Central memory CD8-positive, alpha-beta T cell (primary cell): Measurements from ENCODE around the gene MYO7B.

Source experiments
- ATAC-seq: fragments of 150-1000 bp; cut with Tn5 transposase; replicated peaks from 2 replicates; pipeline ENCODE4 v1.10.0; 2022; ENCODE audit warnings: mild to moderate bottlenecking, moderate FRiP score, moderate number of reproducible peaks; ENCODE audit not compliant: poor library complexity, severe bottlenecking; ENCODE audit errors: extremely low read depth
- DNase-seq, 2 donors: peaks; one replicate each; pipeline ENCODE4 v3.0.0; 2021; ENCODE audit warnings: low spot score in 2 of 2
- H3K27ac Mint-ChIP-seq: one replicate; pipeline ENCODE4 v1.8.0; 2022; ENCODE audit warnings: low read depth, mild to moderate bottlenecking, moderate library complexity, mixed read lengths
- H3K27me3 Mint-ChIP-seq: one replicate; pipeline ENCODE4 v1.8.0; 2022; ENCODE audit warnings: mixed read lengths
- H3K36me3 Mint-ChIP-seq: one replicate; pipeline ENCODE4 v1.8.0; 2022; ENCODE audit warnings: mild to moderate bottlenecking, moderate library complexity, mixed read lengths; ENCODE audit not compliant: insufficient read depth
- H3K4me1 Mint-ChIP-seq: one replicate; pipeline ENCODE4 v1.8.0; 2022; ENCODE audit warnings: mixed read lengths
- H3K4me3 Mint-ChIP-seq: one replicate; pipeline ENCODE4 v1.8.0; 2022; ENCODE audit warnings: mild to moderate bottlenecking, moderate library complexity, mixed read lengths
- H3K9me3 Mint-ChIP-seq: one replicate; pipeline ENCODE4 v1.8.0; 2022; ENCODE audit warnings: mixed read lengths

The MYO7B gene

GRCh38 chr2:127626917-127627739 is 91.6 kb downstream of the MYO7B start:
- ATAC-seq (no peak), DNase-seq (no peak)
- no peaks in the 10 kb centered on the region for H3K4me1 Mint-ChIP-seq
- no peak overlapping the region for H3K27ac Mint-ChIP-seq
- H3K9me3 Mint-ChIP-seq = no peaks in the 10 kb centered on the region
- H3K27me3 Mint-ChIP-seq = peaks cover 9% of the 10 kb centered on the region
- H3K4me3 Mint-ChIP-seq = no peak overlapping the region
- no peaks in the 10 kb centered on the region for H3K36me3 Mint-ChIP-seq

- no peaks in the 10 kb centered on the region for H3K9me3 Mint-ChIP-seq
- no peaks in the 10 kb centered on the region for H3K4me1 Mint-ChIP-seq
- H3K4me3 Mint-ChIP-seq = no peak overlapping the region
- peaks cover 9% of the 10 kb centered on the region for H3K27me3 Mint-ChIP-seq
- H3K27ac Mint-ChIP-seq = no peak overlapping the region
- ATAC-seq = no peak
- DNase-seq = no peak
- H3K36me3 Mint-ChIP-seq = no peaks in the 10 kb centered on the region
These were observed 92.5 kb downstream of the MYO7B start for GRCh38 chr2:127627740-127628571.

- H3K27me3 Mint-ChIP-seq = peaks cover under 1% of the 10 kb centered on the region
- ATAC-seq (no peak), DNase-seq (no peak)
- H3K27ac Mint-ChIP-seq = no peak overlapping the region
- H3K4me3 Mint-ChIP-seq = no peak overlapping the region
- H3K9me3 Mint-ChIP-seq = no peaks in the 10 kb centered on the region
- no peaks in the 10 kb centered on the region for H3K36me3 Mint-ChIP-seq
- no peaks in the 10 kb centered on the region for H3K4me1 Mint-ChIP-seq
These were observed 93.5 kb downstream of the MYO7B start for GRCh38 chr2:127628767-127629614.

GRCh38 chr2:127629637-127630036 is 94.2 kb downstream of the MYO7B start:
- ATAC-seq = no peak
- Mint-ChIP-seq H3K27me3 (no peaks in the 10 kb centered on the region), H3K4me1 (no peaks in the 10 kb centered on the region), H3K4me3 (no peak overlapping the region), H3K9me3 (no peaks in the 10 kb centered on the region), H3K27ac (no peak overlapping the region), H3K36me3 (no peaks in the 10 kb centered on the region)
- DNase-seq = no peak

- Mint-ChIP-seq H3K4me3 (no peak overlapping the region), H3K36me3 (no peaks in the 10 kb centered on the region), H3K27me3 (no peaks in the 10 kb centered on the region), H3K9me3 (no peaks in the 10 kb centered on the region), H3K27ac (no peak overlapping the region), H3K4me1 (no peaks in the 10 kb centered on the region)
- ATAC-seq (no peak), DNase-seq (no peak)
These were observed 94.8 kb downstream of the MYO7B start for GRCh38 chr2:127630096-127630863.

- H3K4me1 Mint-ChIP-seq = no peaks in the 10 kb centered on the region
- DNase-seq = no peak
- H3K27me3 Mint-ChIP-seq = no peaks in the 10 kb centered on the region
- no peak overlapping the region for H3K4me3 Mint-ChIP-seq
- no peak for ATAC-seq
- no peaks in the 10 kb centered on the region for H3K9me3 Mint-ChIP-seq
- no peak overlapping the region for H3K27ac Mint-ChIP-seq
- no peaks in the 10 kb centered on the region for H3K36me3 Mint-ChIP-seq
These were observed 95.5 kb downstream of the MYO7B start for GRCh38 chr2:127630864-127631540.

GRCh38 chr2:127631541-127631996 is 96.1 kb downstream of the MYO7B start:
- no peaks in the 10 kb centered on the region for H3K36me3 Mint-ChIP-seq
- no peaks in the 10 kb centered on the region for H3K4me1 Mint-ChIP-seq
- H3K27me3 Mint-ChIP-seq = no peaks in the 10 kb centered on the region
- H3K9me3 Mint-ChIP-seq = no peaks in the 10 kb centered on the region
- H3K4me3 Mint-ChIP-seq = no peak overlapping the region
- no peak for DNase-seq
- no peak overlapping the region for H3K27ac Mint-ChIP-seq
- no peak for ATAC-seq

- no peaks in the 10 kb centered on the region for H3K36me3 Mint-ChIP-seq
- H3K27me3 Mint-ChIP-seq = no peaks in the 10 kb centered on the region
- H3K4me3 Mint-ChIP-seq = no peak overlapping the region
- no peaks in the 10 kb centered on the region for H3K4me1 Mint-ChIP-seq
- no peak for ATAC-seq
- no peak for DNase-seq
- no peak overlapping the region for H3K27ac Mint-ChIP-seq
- no peaks in the 10 kb centered on the region for H3K9me3 Mint-ChIP-seq
These were observed 96.6 kb downstream of the MYO7B start for GRCh38 chr2:127631997-127632581.

- DNase-seq = no peak
- Mint-ChIP-seq H3K36me3 (no peaks in the 10 kb centered on the region), H3K9me3 (no peaks in the 10 kb centered on the region), H3K27me3 (no peaks in the 10 kb centered on the region), H3K27ac (no peak overlapping the region), H3K4me1 (peaks cover 3% of the 10 kb centered on the region), H3K4me3 (no peak overlapping the region)
- ATAC-seq = no peak
These were observed 97.4 kb downstream of the MYO7B start for GRCh38 chr2:127632592-127633489.

- Mint-ChIP-seq H3K4me1 (peaks cover 5% of the 10 kb centered on the region), H3K27me3 (no peaks in the 10 kb centered on the region), H3K36me3 (no peaks in the 10 kb centered on the region), H3K4me3 (no peak overlapping the region), H3K9me3 (no peaks in the 10 kb centered on the region), H3K27ac (no peak overlapping the region)
- DNase-seq (no peak), ATAC-seq (no peak)
These were observed 98.1 kb downstream of the MYO7B start for GRCh38 chr2:127633556-127634065.
